Endometrial microvascular endothelial cells (primary cell): ENCODE results near the gene KIF11. TPM values are rescaled to one million over a fixed set of nuclear protein-coding genes. Genes with fewer than 3 reads are reported as not detected.

Experiments
- in situ Hi-C: cut with HindIII; loops from 2 replicates; pipeline ENCODE4 v1.10.0; 2017; ENCODE audit warnings: low sequenced_read_pairs, low pct_unique_long_range_greater_than_20kb; ENCODE audit errors: inconsistent ontology term
- total RNA-seq: library from RNA; depleted of rRNA; stranded (reverse); fragments of >200 nt; gene quantifications from one replicate; pipeline ENCODE4 v1.2.3, GENCODE V29; 2015; ENCODE audit errors: inconsistent ontology term

The KIF11 gene
- total RNA-seq, 1 donor from 2014 or later: 41.3 TPM

DNA sequence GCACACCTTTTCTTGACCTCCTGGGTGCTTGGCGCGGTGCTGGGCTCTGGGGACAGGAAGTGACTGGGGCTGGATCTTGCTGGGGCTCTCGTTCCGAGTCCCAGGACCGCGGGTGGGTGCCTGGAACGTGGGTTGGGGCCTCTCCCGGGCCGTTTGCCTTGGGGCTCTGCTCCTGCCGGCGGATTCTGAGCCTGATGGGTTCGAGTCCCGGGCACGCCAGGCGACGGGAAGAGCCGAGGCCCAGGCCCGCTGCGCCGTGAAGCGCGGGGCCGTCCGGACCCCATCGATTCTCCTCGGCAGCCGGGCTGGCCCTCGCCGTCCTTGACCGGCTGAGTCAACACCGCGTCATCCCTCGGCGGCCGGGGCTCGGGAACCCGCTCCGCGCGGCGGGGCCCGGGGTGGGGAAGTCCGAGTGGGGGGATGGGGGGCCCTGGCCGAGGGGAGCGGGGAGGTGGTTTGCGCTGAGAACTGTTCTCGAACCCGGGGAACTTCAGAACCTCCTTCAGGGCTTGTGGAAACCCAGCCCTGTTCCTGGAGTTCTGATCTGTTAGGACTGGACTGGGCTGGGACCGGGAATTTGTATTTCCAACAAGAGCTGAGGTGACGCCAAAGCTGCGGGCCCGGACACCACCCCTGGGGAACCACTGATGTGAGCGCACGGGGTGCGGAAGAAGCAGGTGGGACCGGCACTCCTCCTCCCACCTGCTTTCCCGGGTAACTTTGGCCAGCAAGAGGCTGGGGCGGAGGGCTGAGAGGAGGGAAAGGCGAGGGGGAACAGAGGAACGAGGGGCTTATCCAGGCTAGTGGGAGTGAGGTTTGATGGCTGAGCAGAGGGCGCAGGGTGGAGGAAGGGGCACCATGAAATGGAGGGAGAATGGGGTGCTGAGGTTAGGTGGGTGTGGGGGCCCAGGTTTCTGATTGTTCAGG lies 103.0 kb downstream of the KIF11 start:
- in situ Hi-C loops: loop anchor here (10.0 kb wide), 1 partner anchor 129 kb away; no protein-coding TSS in a partner anchor

DNA sequence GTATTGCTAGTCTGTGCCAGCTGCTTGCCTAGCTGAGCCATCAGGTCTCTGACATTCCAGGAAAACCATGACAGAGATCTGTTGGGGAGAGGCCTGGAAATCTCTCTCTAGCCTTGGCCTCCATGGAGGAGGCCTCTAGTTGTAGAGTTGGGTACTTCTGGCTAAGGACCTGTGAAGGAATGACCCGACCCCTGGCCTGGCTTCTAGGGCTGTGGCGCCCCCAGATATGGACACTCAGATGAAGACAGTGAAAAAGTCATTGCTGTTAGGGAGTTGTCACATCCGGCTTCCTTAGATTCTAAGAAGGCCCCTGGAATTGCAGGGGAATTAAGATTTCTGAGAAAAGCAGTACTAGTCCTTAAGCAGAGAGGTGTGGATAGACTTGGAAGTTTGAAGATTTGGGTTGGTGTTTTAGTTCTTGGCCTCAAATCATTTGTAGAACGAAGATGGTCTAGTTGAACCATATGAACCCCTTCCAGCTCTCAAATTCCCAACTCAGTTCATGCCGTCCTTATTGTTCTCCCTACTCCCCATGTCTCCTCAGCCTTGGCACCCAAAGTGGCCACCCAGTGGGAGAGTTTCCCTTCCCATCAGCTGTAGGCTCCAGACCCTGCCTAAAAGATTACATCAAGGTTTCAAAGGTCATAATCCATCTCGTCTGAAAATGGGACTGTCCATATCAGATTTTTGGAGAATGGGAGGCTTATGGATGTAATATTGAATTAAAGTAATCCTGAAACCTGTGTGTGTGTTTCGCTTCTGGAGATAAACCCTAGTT lies 103.9 kb downstream of the KIF11 start:
- in situ Hi-C loops: loop anchor here (10.0 kb wide), 1 partner anchor 128 kb away; no protein-coding TSS in a partner anchor

DNA sequence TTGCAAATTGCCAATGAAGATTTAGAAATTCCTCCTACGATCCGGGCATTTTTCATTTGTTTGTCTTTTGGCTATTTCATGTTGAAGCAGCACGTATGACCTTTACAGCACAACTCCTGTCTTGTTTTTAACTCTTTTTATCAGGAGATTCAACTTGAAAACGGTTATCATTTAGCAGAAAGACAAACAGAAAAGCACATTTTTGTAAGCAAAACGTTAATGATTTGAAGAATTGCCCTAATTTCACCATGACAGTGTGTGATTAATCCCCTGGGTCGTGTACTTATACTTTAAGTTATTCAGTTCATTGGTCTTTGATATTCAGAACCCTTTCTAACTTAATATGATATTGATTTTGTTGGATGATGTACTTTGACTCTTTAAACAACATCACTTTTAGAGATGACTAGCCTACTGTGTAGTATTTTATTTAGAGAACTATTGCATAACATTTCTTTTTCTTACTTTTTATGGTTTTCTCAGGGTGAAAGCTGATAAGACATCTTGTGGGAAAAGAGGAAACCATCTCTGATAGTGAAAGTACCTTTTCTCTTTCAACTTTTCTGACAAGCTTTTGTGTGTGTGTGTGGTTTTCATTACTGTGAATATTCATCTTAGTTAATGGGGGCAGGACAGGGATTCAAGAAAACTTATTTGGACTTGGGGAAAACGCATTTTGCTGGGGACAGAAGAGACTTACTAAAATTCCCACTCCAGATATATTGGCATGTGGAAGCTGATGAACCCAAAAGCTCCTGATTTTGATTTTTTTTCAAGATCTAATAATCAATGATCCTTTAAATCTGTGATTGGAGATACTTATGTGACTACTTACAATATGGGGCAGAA lies 105.0 kb downstream of the KIF11 start:
- in situ Hi-C loops: loop anchor here (10.0 kb wide), 1 partner anchor 127 kb away; no protein-coding TSS in a partner anchor

DNA sequence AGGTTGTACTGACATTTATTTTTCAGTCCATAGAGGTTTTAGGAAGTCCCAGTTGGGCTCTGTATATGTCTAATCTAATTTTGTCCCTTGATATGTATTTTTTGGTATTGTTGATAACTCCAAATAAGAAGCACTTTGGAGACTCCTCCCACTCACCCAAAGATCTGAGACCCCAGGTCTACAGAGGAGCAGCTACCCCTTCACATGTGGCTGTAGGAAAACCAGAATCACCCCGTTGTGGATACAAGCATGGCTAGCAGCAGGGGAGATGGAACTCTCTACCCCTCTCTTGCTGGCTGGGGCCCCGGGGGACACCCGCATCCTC lies 106.2 kb downstream of the KIF11 start:
- in situ Hi-C loops: loop anchor here (10.0 kb wide), 1 partner anchor 126 kb away; no protein-coding TSS in a partner anchor

DNA sequence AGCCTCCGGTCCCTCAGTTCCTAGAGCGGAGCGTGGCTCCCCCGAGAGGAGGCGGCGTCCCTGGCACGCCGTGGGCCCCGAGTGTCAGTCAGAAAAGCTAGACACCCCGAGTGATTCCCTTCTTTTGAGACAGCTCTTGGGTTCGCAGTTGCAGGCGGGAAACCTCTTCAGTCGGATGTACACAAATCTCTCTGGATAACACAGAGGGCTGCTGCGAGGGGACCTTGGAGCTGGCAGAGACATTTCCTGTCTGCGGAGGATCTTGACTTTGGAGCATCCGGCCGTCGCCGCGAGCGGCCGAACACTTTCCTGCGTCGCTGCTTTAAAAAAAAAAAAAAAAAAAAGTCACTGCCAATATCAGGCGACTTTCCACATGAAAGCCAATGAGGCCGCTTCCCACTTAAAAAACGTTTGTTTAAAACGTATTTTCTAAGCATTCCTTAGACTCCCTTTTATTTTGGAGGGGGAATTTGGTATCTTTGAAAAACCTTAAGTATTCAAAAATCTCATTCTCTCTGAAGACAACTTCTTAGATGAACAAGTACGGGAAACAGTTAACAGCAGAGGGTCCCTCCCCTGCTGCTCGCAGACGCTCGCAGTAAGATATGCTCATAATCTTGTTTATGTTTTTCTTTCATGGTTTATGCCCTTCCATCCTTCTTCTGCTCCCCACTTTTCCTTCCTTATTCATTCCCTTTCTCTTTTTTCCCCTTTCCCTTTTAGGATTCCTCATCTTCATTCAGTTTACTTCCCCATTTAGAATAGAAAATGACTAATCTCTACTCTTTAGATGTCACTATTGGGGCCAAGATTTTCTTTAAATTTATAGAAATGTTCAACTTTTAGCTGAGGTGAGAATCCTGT lies 106.8 kb downstream of the KIF11 start:
- in situ Hi-C loops: loop anchor here (10.0 kb wide), 1 partner anchor 125 kb away; no protein-coding TSS in a partner anchor

DNA sequence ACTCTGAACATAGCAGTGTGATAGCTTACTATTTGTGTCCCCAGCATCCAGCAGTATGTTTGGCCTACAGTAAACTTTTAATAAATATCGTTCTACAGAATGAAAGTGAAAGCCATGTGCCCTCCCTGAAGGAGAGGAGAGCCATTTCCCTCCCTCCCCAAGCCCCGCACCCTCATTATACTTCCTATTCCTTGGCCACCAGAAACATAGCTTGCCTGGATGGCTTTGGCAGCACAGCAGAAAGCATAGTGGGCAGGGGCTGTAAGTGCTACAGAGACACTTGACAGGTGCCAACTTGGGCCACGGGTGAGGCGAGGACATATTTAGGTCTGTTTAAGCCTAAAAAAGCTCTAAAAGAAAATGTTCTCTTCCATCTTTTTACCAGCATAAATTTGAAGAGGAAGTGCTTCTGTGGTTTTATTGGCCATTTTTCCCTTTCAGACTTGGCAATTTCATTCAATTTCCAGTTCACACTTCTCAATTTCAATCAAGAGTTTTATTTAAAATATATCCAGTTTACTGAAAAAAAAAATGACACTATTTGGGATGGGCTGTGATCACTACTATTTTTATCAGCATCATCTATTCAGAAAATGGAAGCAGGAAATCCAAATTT lies 109.5 kb downstream of the KIF11 start:
- in situ Hi-C loops: no loop called here

Other genes starting within 250 kb of the KIF11 start
- 37.7 TPM for gene IDE, start 19.0 kb upstream of the KIF11 start, total RNA-seq
- 55.0 TPM for gene HHEX, start 96.8 kb downstream of the KIF11 start, total RNA-seq